Activated T-helper 1 cell treated with anti-CD3 and anti-CD28 coated beads, Interleukin-2, amount 50 U/mL, for 16 hours (primary cell): Measurements from ENCODE around the gene NDUFAF3.

Experiments
- DNase-seq, 2 donors: peaks; one replicate each; pipeline ENCODE4 v3.0.0-alpha.2; 2020; ENCODE audit warnings: low read depth in 1 of 2, low spot score in 1 of 2

NDUFAF3 gene, protein sequence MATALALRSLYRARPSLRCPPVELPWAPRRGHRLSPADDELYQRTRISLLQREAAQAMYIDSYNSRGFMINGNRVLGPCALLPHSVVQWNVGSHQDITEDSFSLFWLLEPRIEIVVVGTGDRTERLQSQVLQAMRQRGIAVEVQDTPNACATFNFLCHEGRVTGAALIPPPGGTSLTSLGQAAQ

GRCh38 chr3:49021813-49022687, at the start of gene NDUFAF3:
TSS of gene NDUFAF3 (plus strand) at chr3:49022121. CDS start at chr3:49022145, 24 bp downstream.
- DNase-seq, result peak; percentile 84 to 86

- no peak for DNase-seq
Observed at GRCh38 chr3:48974076-48974864, 47.7 kb upstream of the NDUFAF3 start.

- DNase-seq, result no peak
Observed at GRCh38 chr3:48979451-48979850, 42.5 kb upstream of the NDUFAF3 start.

DNA sequence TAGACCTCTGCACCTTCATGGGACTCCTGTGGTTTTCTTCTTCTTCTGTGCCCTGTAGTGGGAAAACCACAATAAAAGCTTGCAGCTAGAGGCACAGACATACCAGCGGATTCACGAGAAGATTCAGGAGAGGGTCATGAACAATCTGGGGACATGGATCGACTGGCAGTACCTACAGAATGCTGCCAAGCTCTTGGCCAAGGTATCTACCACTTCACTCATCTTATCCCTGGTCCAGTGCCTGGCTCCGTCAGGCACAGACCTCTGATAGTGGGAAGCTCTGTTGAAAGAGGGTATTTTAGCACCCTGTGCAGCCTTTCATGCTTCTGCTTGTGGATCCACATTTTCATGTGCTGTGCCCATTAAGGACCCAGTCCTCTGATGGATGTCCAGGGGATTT, 41.6 kb upstream of the NDUFAF3 start:
- DNase-seq, result no peak

GRCh38 chr3:48982016-48982415, 39.9 kb upstream of the NDUFAF3 start:
- no peak for DNase-seq

DNA sequence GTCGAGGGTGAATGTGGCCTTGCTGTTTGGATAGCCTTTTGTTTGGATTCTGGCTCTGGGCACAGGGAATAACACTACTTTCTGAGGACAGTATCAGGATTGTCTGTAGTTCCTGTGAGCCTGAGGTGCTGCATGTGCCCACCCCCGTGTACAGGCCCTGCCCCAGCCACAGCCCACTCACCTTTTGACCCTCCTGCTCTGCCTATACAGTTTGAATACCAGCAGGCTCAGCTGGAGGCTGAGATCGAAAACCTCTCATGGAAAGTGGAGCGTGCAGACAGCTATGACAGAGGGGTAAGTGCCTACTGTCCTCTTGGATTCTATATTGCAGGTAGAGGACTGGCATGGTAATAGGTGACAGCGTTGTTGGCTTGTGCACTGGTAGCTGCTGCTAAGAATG, 39.2 kb upstream of the NDUFAF3 start:
- DNase-seq, result no peak

DNA sequence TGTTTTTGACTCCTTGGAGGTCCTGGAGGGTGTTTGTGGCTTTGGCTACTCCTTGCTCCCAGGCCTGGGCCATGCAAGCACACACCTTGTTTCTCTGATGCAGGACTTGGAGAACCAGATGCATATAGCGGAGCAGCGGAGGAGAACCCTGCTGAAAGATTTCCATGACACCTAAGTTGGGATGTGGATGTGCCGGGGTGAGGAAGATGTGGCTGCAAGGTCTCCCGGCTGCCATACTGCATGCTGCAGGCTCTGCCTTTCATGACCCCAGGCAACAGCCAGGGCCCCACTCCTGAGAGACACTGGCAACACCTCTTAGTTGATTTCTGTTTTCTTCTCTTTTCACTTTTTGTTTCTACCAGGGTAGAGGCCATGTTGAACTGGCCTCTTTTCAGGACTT, 38.8 kb upstream of the NDUFAF3 start:
- DNase-seq, result no peak

DNA sequence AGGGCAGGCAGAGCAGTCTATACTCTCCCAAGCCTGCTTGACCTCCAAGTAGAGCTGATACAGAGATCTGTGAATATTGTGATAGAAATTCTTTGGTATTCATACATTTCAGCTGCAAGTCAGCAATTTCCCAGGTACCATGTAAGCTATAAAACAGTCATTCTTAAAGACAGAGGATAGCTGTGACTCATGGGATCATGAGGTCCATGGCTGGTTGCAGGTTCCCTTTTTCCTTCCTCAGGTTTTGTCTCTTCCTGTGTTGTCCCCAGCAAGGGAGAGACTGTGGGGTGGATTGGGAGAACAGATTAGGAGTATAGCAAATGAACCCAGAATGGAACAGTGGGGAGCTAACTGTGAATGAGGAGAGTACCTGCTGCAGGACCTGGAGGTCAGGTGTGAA, 37.3 kb upstream of the NDUFAF3 start:
- no peak for DNase-seq

- no peak for DNase-seq
Observed at GRCh38 chr3:48985831-48986376, 36.0 kb upstream of the NDUFAF3 start.

DNA sequence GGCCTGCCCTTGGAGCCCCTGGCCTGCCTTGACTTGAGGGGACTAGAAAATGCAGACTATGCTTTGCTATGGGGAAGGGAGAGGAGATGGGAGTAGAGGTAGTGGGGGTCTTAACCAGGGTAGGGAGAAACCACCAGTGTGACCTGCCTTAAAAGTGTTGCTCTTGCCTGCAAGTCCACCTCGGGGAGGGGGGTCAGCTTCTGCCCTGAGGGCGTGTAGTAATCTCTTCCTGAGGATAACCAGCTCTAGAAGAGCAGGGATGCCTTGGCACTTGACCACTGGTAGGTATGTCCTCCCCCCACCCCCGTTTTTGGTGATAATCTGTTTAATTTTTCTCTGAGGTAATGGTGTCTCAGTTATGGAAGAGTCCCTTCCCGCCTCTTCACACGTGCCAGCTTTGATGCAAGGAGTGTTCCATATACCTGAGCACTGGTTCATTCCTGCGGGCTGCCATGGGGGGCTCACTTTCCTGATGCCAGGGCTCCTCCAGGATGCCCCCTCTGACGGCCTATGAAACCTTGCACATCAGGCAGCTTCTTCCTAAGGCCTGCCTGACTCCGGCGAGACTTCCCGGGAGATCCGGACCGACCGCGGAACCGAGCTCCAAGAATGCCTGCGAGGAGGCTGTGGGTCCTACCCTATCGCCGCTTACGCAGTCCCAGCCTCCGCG, 32.7 kb upstream of the NDUFAF3 start:
- no peak for DNase-seq

- peak; percentile 42 to 65 for DNase-seq
Observed at GRCh38 chr3:48989796-48990635, 31.9 kb upstream of the NDUFAF3 start, which contains the start of gene P4HTM. TSS of gene P4HTM (plus strand) at chr3:48990241. CDS start at chr3:48990257, 16 bp downstream.

GRCh38 chr3:48990636-48991469, 31.1 kb upstream of the NDUFAF3 start:
- DNase-seq, result no peak

- DNase-seq, result no peak
Observed at GRCh38 chr3:48991851-48992545, 29.9 kb upstream of the NDUFAF3 start.

DNA sequence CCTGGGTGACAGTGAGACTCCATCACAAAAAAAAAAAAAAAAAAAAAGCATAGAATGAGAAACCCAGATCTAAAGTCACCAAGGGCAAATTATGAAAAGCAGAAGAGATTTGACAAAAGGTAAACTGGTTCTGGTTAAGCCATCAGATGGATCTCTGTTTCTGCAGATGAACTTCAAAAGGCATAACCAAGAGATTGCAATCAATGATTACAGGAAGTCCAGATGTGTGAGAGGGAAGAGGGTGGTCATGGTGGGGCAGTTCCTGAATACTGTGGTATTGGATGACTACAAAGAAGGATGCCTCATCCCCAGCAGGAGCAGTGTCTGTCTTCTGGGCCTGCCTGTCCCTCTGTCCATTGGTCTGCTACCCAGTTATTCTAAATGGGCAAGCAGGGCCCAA, 28.1 kb upstream of the NDUFAF3 start:
- DNase-seq, result no peak

DNA sequence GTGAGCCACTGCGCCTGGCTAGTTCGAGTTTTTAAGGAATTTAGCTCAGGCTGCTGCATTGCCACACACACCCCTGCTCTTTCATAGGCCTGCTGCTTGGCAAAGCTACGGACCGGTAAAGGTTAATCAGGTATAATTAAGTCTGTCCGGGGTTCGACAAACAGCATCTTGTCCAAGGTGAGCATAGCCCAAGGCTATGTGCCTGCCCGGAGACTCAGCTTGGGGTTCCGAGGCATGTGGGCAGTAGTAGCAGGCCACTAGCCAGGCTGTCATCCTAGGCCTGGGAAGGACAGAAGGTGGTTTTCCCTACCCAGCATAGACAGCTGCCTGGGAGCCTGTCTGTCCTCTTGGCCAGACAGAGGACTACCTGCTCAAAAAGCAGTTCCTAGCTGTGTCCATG, 25.3 kb upstream of the NDUFAF3 start:
- DNase-seq, result no peak

- no peak for DNase-seq
Observed at GRCh38 chr3:48997102-48997635, 24.8 kb upstream of the NDUFAF3 start.

DNA sequence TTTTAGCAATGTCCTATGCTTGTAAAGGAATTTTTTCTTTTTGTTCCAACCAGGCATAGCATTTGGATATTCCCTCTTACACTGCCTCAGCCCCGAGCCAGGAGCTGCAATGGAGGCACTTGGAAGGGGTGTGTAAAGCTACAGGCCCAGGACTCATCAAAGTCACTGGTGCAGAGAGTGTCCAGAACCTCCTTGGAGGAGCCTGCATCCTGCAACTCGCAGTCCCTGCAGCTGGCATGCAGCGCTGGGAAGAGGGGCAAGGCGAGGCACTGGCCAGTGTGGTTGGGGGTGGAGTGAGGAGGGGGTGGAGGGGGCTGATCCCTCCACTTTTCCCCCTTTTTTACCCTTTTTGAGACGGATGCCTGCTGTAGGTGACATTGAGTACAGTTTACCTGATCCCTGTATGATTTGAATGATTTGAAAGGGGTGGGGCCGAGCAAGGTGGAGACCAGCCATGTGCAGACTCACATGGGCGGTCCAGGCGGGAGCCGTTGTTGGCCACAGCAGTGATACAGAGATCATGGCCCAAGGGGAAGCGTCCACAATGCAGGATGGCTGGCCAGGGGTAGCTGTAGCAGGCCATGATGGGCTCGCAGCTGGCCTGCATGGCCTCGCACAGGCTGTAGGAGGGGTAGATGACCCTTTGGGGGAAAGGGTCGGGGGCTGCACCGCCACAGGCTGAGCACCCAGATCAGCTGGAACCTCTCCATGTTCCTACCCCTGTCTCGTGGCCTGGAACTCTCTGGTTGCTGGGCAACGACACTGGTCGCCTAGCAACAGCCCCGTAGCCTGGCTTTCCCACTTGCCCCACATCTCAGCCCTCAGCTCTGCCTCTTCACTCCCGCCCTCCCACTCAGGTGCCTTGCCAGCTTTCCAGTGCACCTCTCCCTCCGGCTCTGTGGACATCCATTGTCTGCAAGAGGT, 23.9 kb upstream of the NDUFAF3 start:
- DNase-seq, result no peak
